Activated T-cell treated with anti-CD3 and anti-CD28 coated beads, Interleukin-2, amount 50 U/mL, for 24 hours (primary cell): ENCODE data around the gene SASH1.

Experiments
- DNase-seq: peaks from one replicate; pipeline ENCODE4 v3.0.0-alpha.2; 2020
- H3K27ac Mint-ChIP-seq: 2 replicates; pipeline ENCODE4 v1.8.0; 2020; ENCODE audit warnings: mild to moderate bottlenecking, mixed read lengths
- H3K27me3 Mint-ChIP-seq: 2 replicates; pipeline ENCODE4 v1.8.0; 2020; ENCODE audit warnings: mixed read lengths
- H3K36me3 Mint-ChIP-seq: 2 replicates; pipeline ENCODE4 v1.8.0; 2020; ENCODE audit warnings: low read depth, mixed read lengths
- H3K4me1 Mint-ChIP-seq: 2 replicates; pipeline ENCODE4 v1.8.0; 2020; ENCODE audit warnings: low read depth, mixed read lengths
- H3K4me3 Mint-ChIP-seq: 2 replicates; pipeline ENCODE4 v1.8.0; 2020; ENCODE audit warnings: mild to moderate bottlenecking, moderate library complexity, mixed read lengths
- H3K9me3 Mint-ChIP-seq: 2 replicates; pipeline ENCODE4 v1.8.0; 2020; ENCODE audit warnings: mixed read lengths

Gene SASH1

GRCh38 chr6:148392671-148393070 is 50.0 kb downstream of the SASH1 start:
- peaks cover 32% of the 10 kb centered on the region for H3K27me3 Mint-ChIP-seq
- H3K27ac Mint-ChIP-seq, result no peak overlapping the region
- no peaks in the 10 kb centered on the region for H3K36me3 Mint-ChIP-seq
- no peaks in the 10 kb centered on the region for H3K4me1 Mint-ChIP-seq
- no peak for DNase-seq
- H3K9me3 Mint-ChIP-seq, result no peaks in the 10 kb centered on the region
- no peak overlapping the region for H3K4me3 Mint-ChIP-seq

GRCh38 chr6:148395583-148396101 is 53.0 kb downstream of the SASH1 start:
- H3K4me3 Mint-ChIP-seq, result no peak overlapping the region
- no peaks in the 10 kb centered on the region for H3K4me1 Mint-ChIP-seq
- H3K36me3 Mint-ChIP-seq, result no peaks in the 10 kb centered on the region
- no peak for DNase-seq
- H3K9me3 Mint-ChIP-seq, result no peaks in the 10 kb centered on the region
- H3K27me3 Mint-ChIP-seq, result peaks cover 21% of the 10 kb centered on the region
- H3K27ac Mint-ChIP-seq, result no peak overlapping the region

- Mint-ChIP-seq H3K4me1 (no peaks in the 10 kb centered on the region), H3K9me3 (no peaks in the 10 kb centered on the region), H3K27me3 (peaks cover 21% of the 10 kb centered on the region), H3K27ac (no peak overlapping the region), H3K36me3 (no peaks in the 10 kb centered on the region), H3K4me3 (no peak overlapping the region)
- DNase-seq, result no peak
These were observed 53.8 kb downstream of the SASH1 start for GRCh38 chr6:148396411-148396810.

GRCh38 chr6:148396926-148397325 is 54.3 kb downstream of the SASH1 start:
- Mint-ChIP-seq H3K27me3 (peaks cover 19% of the 10 kb centered on the region), H3K36me3 (no peaks in the 10 kb centered on the region)

GRCh38 chr6:148398244-148398643 is 55.6 kb downstream of the SASH1 start:
- H3K4me3 Mint-ChIP-seq, result no peak overlapping the region
- H3K4me1 Mint-ChIP-seq, result no peaks in the 10 kb centered on the region
- H3K27me3 Mint-ChIP-seq, result peaks cover 17% of the 10 kb centered on the region
- H3K9me3 Mint-ChIP-seq, result no peaks in the 10 kb centered on the region
- no peak overlapping the region for H3K27ac Mint-ChIP-seq
- no peak for DNase-seq
- no peaks in the 10 kb centered on the region for H3K36me3 Mint-ChIP-seq

More at GRCh38 chr6:148396926-148397325, 54.3 kb downstream of the SASH1 start:
- Mint-ChIP-seq H3K4me3 (no peak overlapping the region), H3K9me3 (no peaks in the 10 kb centered on the region), H3K4me1 (no peaks in the 10 kb centered on the region), H3K27ac (no peak overlapping the region)
- no peak for DNase-seq

GRCh38 chr6:148398678-148399077 is 56.0 kb downstream of the SASH1 start:
- H3K9me3 Mint-ChIP-seq, result no peaks in the 10 kb centered on the region
- H3K4me1 Mint-ChIP-seq, result no peaks in the 10 kb centered on the region
- no peaks in the 10 kb centered on the region for H3K36me3 Mint-ChIP-seq
- no peak overlapping the region for H3K4me3 Mint-ChIP-seq
- DNase-seq, result no peak
- no peak overlapping the region for H3K27ac Mint-ChIP-seq
- H3K27me3 Mint-ChIP-seq, result peaks cover 17% of the 10 kb centered on the region

- Mint-ChIP-seq H3K4me1 (no peaks in the 10 kb centered on the region), H3K9me3 (no peaks in the 10 kb centered on the region), H3K27ac (no peak overlapping the region), H3K27me3 (peaks cover 13% of the 10 kb centered on the region), H3K36me3 (no peaks in the 10 kb centered on the region), H3K4me3 (no peak overlapping the region)
- DNase-seq, result no peak
These were observed 58.9 kb downstream of the SASH1 start for GRCh38 chr6:148401571-148401970.

- Mint-ChIP-seq H3K27me3 (peaks cover 16% of the 10 kb centered on the region), H3K4me3 (no peak overlapping the region), H3K27ac (no peak overlapping the region), H3K9me3 (no peaks in the 10 kb centered on the region), H3K36me3 (no peaks in the 10 kb centered on the region), H3K4me1 (no peaks in the 10 kb centered on the region)
- DNase-seq, result no peak
These were observed 61.9 kb downstream of the SASH1 start for GRCh38 chr6:148404456-148405054.

- no peaks in the 10 kb centered on the region for H3K4me1 Mint-ChIP-seq
- H3K27ac Mint-ChIP-seq, result no peak overlapping the region
- no peak overlapping the region for H3K4me3 Mint-ChIP-seq
- peaks cover 16% of the 10 kb centered on the region for H3K27me3 Mint-ChIP-seq
- no peak for DNase-seq
- H3K9me3 Mint-ChIP-seq, result no peaks in the 10 kb centered on the region
- no peaks in the 10 kb centered on the region for H3K36me3 Mint-ChIP-seq
These were observed 63.3 kb downstream of the SASH1 start for GRCh38 chr6:148405894-148406293.

GRCh38 chr6:148406579-148407371 is 64.1 kb downstream of the SASH1 start:
- H3K36me3 Mint-ChIP-seq, result no peaks in the 10 kb centered on the region
- no peaks in the 10 kb centered on the region for H3K4me1 Mint-ChIP-seq
- no peaks in the 10 kb centered on the region for H3K9me3 Mint-ChIP-seq
- no peak overlapping the region for H3K4me3 Mint-ChIP-seq
- no peak for DNase-seq
- no peak overlapping the region for H3K27ac Mint-ChIP-seq
- H3K27me3 Mint-ChIP-seq, result peaks cover 16% of the 10 kb centered on the region

- Mint-ChIP-seq H3K9me3 (no peaks in the 10 kb centered on the region), H3K4me1 (no peaks in the 10 kb centered on the region), H3K27me3 (peaks cover 13% of the 10 kb centered on the region), H3K36me3 (no peaks in the 10 kb centered on the region), H3K4me3 (no peak overlapping the region), H3K27ac (no peak overlapping the region)
- DNase-seq, result no peak
These were observed 64.7 kb downstream of the SASH1 start for GRCh38 chr6:148407372-148407771.

- Mint-ChIP-seq H3K9me3 (no peaks in the 10 kb centered on the region), H3K4me1 (no peaks in the 10 kb centered on the region), H3K36me3 (no peaks in the 10 kb centered on the region), H3K27ac (no peak overlapping the region), H3K27me3 (peaks cover 5% of the 10 kb centered on the region), H3K4me3 (no peak overlapping the region)
- no peak for DNase-seq
These were observed 70.9 kb downstream of the SASH1 start for GRCh38 chr6:148413321-148414091.

GRCh38 chr6:148414092-148414489 is 71.5 kb downstream of the SASH1 start:
- H3K9me3 Mint-ChIP-seq, result no peaks in the 10 kb centered on the region
- H3K4me3 Mint-ChIP-seq, result no peak overlapping the region
- no peaks in the 10 kb centered on the region for H3K4me1 Mint-ChIP-seq
- DNase-seq, result no peak
- H3K36me3 Mint-ChIP-seq, result no peaks in the 10 kb centered on the region
- peaks cover 5% of the 10 kb centered on the region for H3K27me3 Mint-ChIP-seq
- no peak overlapping the region for H3K27ac Mint-ChIP-seq

GRCh38 chr6:148414836-148415235 is 72.2 kb downstream of the SASH1 start:
- H3K4me3 Mint-ChIP-seq, result no peak overlapping the region
- no peaks in the 10 kb centered on the region for H3K4me1 Mint-ChIP-seq
- peaks cover 9% of the 10 kb centered on the region for H3K27me3 Mint-ChIP-seq
- DNase-seq, result no peak
- no peak overlapping the region for H3K27ac Mint-ChIP-seq
- H3K36me3 Mint-ChIP-seq, result no peaks in the 10 kb centered on the region
- no peaks in the 10 kb centered on the region for H3K9me3 Mint-ChIP-seq
